Mesothelial cell of epicardium (in vitro differentiated cells): Measurements from ENCODE around the gene TMEM208. TPM values are rescaled to one million over a fixed set of nuclear protein-coding genes. Genes with fewer than 3 reads are reported as not detected.

Experiments used
- DNase-seq, 2 experiments: peaks; one replicate each; pipeline ENCODE4 v3.0.0; 2021; ENCODE audit warnings: low spot score in 2 of 2; ENCODE audit not compliant: unreplicated experiment in 2 of 2
- H3K27ac Mint-ChIP-seq: 2 replicates; pipeline ENCODE4 v1.8.0; 2021; ENCODE audit warnings: mixed read lengths
- H3K27me3 Mint-ChIP-seq: 2 replicates; pipeline ENCODE4 v1.8.0; 2021; ENCODE audit warnings: low read depth, mixed read lengths
- H3K36me3 Mint-ChIP-seq: 2 replicates; pipeline ENCODE4 v1.8.0; 2021; ENCODE audit warnings: mixed read lengths
- H3K4me1 Mint-ChIP-seq: 2 replicates; pipeline ENCODE4 v1.8.0; 2021; ENCODE audit warnings: mixed read lengths
- H3K4me3 Mint-ChIP-seq: 2 replicates; pipeline ENCODE4 v1.8.0; 2021; ENCODE audit warnings: mild to moderate bottlenecking, moderate library complexity, mixed read lengths
- H3K9me3 Mint-ChIP-seq: 2 replicates; pipeline ENCODE4 v1.8.0; 2021; ENCODE audit warnings: mixed read lengths
- CTCF ChIP-seq: fragments of 200-600 bp; sonication (generic); IDR thresholded peaks from one replicate; pipeline ENCODE4 v1.5.0; 2021; ENCODE audit warnings: antibody characterized with exemption; ENCODE audit not compliant: unreplicated experiment
- total RNA-seq: library from RNA; stranded (reverse); gene quantifications from 3 replicates; pipeline ENCODE4 v1.2.1, GENCODE V29; 2021

TMEM208 gene
- 35.8 to 38.4 TPM (median 36.3 TPM) in 3 replicates for total RNA-seq

- peak; percentile 95 to 98 for DNase-seq
- Mint-ChIP-seq H3K4me1 (peaks cover 23% of the 10 kb centered on the region), H3K4me3 (peak within 1 kb of the TSS; percentile 100), H3K27me3 (no peaks in the 10 kb centered on the region), H3K36me3 (peaks cover 5% of the 10 kb centered on the region), H3K27ac (peak within 1 kb of the TSS; percentile 98), H3K9me3 (no peaks in the 10 kb centered on the region)
- TF ChIP-seq CTCF = no peak
Observed at GRCh38 chr16:67226804-67227566, at the start of gene TMEM208. TMEM208 (plus strand) TSS chr16:67227130; CDS start chr16:67227219, 89 bp downstream.

- no peak for TF ChIP-seq CTCF
- no peaks in the 10 kb centered on the region for H3K9me3 Mint-ChIP-seq
- no peak for DNase-seq
- H3K4me3 Mint-ChIP-seq = peak overlapping the region; percentile 58
- H3K27ac Mint-ChIP-seq = no peak overlapping the region
- H3K4me1 Mint-ChIP-seq = peaks cover 24% of the 10 kb centered on the region
- H3K36me3 Mint-ChIP-seq = peaks cover 3% of the 10 kb centered on the region
- peaks cover 33% of the 10 kb centered on the region for H3K27me3 Mint-ChIP-seq
Observed at GRCh38 chr16:67177743-67178699, 48.9 kb upstream of the TMEM208 start.

GRCh38 chr16:67179421-67180080 lies 47.4 kb upstream of the TMEM208 start:
- Mint-ChIP-seq H3K4me3 (no peak overlapping the region), H3K9me3 (no peaks in the 10 kb centered on the region), H3K36me3 (peaks cover 3% of the 10 kb centered on the region), H3K4me1 (peaks cover 16% of the 10 kb centered on the region), H3K27me3 (peaks cover 22% of the 10 kb centered on the region), H3K27ac (no peak overlapping the region)
- no peak for TF ChIP-seq CTCF
- no peak for DNase-seq

GRCh38 chr16:67180166-67180565 lies 46.8 kb upstream of the TMEM208 start:
- Mint-ChIP-seq H3K4me3 (no peak overlapping the region), H3K27me3 (peaks cover 23% of the 10 kb centered on the region), H3K27ac (no peak overlapping the region), H3K36me3 (peaks cover 3% of the 10 kb centered on the region), H3K4me1 (peaks cover 21% of the 10 kb centered on the region), H3K9me3 (no peaks in the 10 kb centered on the region)
- no peak for DNase-seq
- TF ChIP-seq CTCF = no peak

GRCh38 chr16:67181346-67181745 lies 45.6 kb upstream of the TMEM208 start:
- Mint-ChIP-seq H3K9me3 (no peaks in the 10 kb centered on the region), H3K36me3 (peaks cover 3% of the 10 kb centered on the region), H3K27me3 (peaks cover 23% of the 10 kb centered on the region), H3K27ac (no peak overlapping the region), H3K4me3 (no peak overlapping the region), H3K4me1 (peaks cover 28% of the 10 kb centered on the region)
- DNase-seq = no peak
- TF ChIP-seq CTCF = no peak
